NK-92 (cell line): ENCODE results near the gene SLC25A10.

ENCODE experiments used
- DNase-seq: peaks from one replicate; lab custom pipeline; 2025; ENCODE audit not compliant: unreplicated experiment; lab: John Stamatoyannopoulos, UW

The SLC25A10 gene

GRCh38 chr17:81686614-81687013 lies 25.5 kb upstream of the SLC25A10 start:
- no peak for DNase-seq

- no peak for DNase-seq
These were observed 24.1 kb upstream of the SLC25A10 start for GRCh38 chr17:81687770-81688541.

- no peak for DNase-seq
These were observed 23.5 kb upstream of the SLC25A10 start for GRCh38 chr17:81688616-81689015.

GRCh38 chr17:81690066-81690465 lies 22.0 kb upstream of the SLC25A10 start:
- DNase-seq: no peak

- DNase-seq: no peak
These were observed 21.5 kb upstream of the SLC25A10 start for GRCh38 chr17:81690549-81690948.

- DNase-seq: no peak
These were observed 20.9 kb upstream of the SLC25A10 start for GRCh38 chr17:81691196-81691595.

GRCh38 chr17:81691608-81692007 lies 20.5 kb upstream of the SLC25A10 start:
- no peak for DNase-seq

GRCh38 chr17:81693509-81694210 lies 18.4 kb upstream of the SLC25A10 start:
- DNase-seq: no peak

- DNase-seq: no peak
These were observed 17.3 kb upstream of the SLC25A10 start for GRCh38 chr17:81694810-81695209.

GRCh38 chr17:81695211-81695610 lies 16.9 kb upstream of the SLC25A10 start:
- DNase-seq: no peak

GRCh38 chr17:81695801-81696200 lies 16.3 kb upstream of the SLC25A10 start:
- no peak for DNase-seq

- DNase-seq: no peak
These were observed 15.7 kb upstream of the SLC25A10 start for GRCh38 chr17:81696218-81696941.

- DNase-seq: no peak
These were observed 14.6 kb upstream of the SLC25A10 start for GRCh38 chr17:81697261-81698044.

- no peak for DNase-seq
These were observed 11.5 kb upstream of the SLC25A10 start for GRCh38 chr17:81700353-81701287.

GRCh38 chr17:81701288-81702071 lies 10.6 kb upstream of the SLC25A10 start:
- DNase-seq: no peak

GRCh38 chr17:81702934-81703746 lies 8.9 kb upstream of the SLC25A10 start, which contains the start of gene MRPL12:
Gene MRPL12, plus strand, starts transcription at chr17:81703367. Its CDS starts 135 bp downstream, at chr17:81703502.
- DNase-seq: peak; percentile 18

- no peak for DNase-seq
These were observed 8.1 kb upstream of the SLC25A10 start for GRCh38 chr17:81703747-81704654.
